Fibroblast of upper back skin (primary cell): ENCODE results near the gene MCTP2.
"Not testable (repeated sequence)": the region's sequence is repeated elsewhere in the genome, so short reads cannot be mapped to it uniquely, and the experiment has no call there.

ENCODE experiments used
- DNase-seq: peaks from one replicate; pipeline ENCODE4 v3.0.0-alpha.2; 2013

MCTP2 gene

DNA sequence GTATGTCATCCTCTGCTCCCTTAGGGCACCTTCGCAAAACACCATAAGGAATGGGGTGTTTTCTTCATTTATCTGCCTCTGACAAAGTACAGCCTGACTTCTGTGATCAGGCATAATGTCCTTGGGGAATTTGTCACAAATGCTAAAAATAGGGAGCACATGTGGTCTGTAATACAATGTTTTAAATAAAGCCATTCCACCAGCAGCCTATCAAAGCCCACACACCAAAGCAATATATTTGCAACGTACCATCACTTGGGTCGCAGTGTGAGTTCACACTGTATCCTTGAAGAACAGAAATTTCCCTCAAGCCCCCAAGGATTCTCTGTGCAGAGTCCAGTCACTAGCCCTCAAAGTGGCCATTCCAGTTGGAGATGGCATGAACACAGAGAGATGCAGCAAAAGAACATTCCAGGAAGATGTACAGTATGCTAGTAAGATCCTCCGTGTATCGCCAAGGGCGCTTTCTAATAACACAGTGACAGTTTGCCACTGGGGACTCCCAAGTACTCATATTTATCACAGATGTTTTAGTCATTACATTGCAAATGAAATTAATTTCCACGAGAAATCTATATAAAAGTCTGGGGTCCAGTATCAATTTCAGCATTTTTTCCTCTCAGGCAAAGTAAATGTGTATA lies 246.7 kb downstream of the MCTP2 start:
- DNase-seq = no peak

DNA sequence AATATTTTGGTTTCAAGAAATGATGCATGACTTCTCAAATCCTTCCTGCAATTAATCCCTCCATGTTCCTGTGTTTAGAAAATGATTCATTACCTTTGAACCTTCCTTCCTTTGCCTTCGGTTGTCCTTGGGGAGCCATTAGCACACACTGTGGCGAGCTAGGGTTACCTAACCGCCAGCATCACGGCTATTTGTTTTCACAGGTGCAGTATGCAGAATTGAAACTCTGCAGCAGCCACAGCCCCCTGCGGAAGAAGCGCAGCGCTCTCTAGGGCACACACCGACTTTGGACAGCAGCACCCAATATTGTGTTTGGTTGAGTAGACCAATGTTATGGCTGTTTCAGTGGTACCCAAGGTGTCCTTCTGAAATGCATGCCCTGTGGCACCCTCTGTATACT lies 247.4 kb downstream of the MCTP2 start:
- peak; percentile 11 for DNase-seq

DNA sequence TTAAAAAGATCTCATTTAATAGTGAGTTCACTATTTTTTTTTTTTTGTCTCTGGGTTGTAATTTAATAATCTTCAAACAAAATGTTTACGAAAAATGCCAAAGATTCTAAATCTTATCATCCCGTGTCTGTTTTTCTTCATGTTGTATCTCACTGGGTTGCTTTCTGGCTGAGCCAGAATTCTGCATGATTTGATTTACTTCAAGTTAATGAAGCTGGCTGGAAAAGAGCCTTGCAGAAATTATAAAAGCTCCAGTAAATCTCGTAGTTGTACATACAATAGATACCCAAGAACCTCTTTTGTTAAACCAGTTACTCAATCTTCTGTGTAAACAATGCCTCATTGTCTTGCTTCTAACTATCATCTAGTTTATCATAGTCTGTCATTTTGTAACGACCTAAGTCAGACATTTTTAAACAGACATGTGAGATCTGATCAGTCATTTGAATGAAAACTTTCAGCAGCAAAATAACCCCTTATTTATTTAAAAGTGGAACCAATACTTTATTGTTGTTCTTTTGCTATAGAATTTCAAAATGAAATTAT lies 249.0 kb downstream of the MCTP2 start:
- no peak for DNase-seq

DNA sequence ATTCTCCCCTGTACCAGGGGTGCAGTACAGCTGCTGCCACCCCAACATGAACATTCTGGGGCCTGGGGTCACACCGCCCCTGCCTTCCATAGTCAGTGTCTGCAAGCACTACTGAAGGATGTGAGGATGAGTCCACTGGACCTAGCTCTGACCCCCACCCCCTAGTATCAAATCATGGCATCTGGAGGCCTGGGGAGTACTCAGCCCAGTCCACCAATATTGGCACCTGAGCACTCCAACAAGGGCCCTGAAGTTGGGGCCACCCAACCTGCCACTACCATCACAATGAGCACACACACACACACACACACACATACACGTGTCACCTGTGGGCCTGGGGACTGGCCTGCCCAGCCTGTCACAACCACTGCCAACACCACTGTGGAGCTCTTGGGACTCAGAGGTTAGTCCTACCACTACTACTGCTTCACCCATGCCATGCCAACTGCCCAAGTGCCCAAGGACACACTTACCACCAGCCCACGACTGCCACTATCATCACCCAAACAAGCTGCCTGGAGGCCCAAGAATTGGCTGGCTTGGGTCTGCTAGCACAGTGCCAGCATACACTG lies 253.9 kb downstream of the MCTP2 start:
- no peak for DNase-seq

DNA sequence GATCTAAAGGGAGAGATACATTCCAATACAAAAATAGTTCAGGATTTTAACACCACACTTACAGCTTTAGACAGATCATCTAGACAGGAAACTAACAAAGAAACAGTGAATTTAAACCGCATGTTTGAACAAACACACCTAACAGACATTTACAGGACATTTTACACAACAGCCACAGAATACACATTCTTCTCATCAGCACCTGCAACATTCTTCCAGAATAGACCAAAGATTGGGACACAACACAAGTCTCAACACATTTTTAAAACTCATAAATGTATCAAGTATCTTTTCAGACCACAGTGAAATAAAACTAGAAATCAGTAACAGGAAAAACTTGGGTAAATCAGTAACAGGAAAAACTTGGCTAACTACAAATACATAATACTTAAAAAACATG lies 256.3 kb downstream of the MCTP2 start:
- no peak for DNase-seq

DNA sequence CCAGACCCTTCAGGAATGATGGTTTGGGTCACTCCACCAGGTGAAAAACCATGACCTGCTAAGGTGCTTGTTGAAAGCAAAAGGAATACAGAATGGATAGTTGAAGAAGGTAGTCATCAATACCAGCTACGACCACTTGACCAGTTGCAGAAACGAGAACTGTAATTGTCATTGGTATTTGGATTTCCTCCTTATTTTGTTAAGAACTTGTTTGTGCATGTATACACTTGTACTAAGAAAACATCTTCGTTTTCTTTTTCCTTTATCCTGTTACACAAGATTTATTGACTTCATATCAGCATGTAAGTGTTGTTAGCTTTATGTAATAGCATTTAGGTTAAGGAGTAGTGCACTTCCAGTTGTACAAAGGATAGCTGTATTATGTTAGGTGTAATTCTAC lies 261.8 kb downstream of the MCTP2 start:
- DNase-seq = no peak

DNA sequence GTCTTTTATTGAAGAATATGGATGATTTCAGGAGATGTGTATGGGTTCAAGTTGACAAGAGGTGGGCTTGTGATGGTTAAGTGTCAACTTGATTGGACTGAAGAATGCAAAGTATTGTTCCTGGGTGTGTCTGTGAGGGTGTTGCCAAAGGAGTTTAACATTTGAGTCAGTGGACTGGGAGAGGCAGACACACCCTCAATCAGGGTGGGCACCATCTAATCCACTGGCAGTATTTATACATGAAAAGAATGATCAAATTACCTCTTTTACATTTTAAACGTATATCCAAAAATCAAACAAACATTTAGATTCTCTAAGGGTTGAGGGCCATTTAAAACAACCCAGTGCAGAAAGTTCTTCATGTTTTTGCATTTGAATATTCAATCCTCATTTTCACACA lies 262.2 kb downstream of the MCTP2 start:
- not testable (repeated sequence) for DNase-seq

DNA sequence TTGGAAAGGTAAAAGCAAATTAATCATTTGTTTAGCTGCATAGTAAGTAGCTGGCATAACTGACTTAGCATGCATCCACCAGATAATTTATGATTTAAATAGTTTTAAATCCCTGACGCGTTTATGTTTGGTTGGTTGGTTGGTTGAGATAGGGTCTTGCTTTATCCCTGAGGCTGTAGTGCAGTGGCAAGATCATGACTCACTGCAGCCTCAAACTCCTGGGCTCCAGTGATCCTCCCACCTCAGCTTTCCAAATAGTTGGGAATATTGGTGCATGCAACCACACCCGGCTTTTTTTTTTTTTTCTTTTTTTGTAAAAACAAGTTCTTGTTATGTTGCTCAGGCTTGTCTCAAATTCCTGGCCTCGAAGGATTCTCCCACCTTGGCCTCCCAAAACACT lies 263.4 kb downstream of the MCTP2 start:
- no peak for DNase-seq

DNA sequence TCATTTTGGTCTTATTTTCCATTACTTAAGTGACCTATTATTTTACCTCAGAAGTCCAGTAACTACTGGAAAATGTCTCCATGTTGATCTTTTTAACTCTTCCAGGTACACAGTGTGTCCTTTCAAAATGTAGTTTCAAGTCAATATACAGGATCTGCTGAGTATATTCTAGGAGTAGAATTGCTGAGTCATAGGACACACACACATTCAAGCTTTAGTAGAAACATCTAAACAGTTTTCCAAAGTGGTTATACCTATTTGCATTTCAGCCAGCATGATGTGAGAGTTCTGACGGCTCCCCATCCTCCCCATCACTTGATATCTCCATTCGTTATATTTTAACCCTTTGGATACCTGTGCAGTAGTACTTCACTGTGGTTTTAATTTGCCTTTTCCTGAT lies 271.9 kb downstream of the MCTP2 start:
- no peak for DNase-seq

DNA sequence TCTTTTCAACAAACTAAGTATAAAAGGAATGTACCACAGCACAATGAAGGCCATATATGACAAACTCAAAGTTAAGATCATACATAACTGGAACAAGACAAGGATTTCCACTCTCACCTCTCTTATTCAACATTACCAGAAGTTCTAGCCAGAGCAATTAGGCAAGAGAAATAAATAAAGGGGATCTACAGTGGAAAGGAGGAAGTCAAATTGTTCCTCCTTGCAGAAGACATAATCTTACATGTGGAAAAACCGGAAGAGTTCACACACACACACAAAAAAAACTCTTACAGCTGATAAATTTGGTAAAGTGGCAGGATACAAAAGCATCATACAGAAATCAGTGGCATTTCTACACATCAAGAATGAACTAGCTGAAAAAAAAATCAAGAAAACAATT lies 277.9 kb downstream of the MCTP2 start:
- no peak for DNase-seq

DNA sequence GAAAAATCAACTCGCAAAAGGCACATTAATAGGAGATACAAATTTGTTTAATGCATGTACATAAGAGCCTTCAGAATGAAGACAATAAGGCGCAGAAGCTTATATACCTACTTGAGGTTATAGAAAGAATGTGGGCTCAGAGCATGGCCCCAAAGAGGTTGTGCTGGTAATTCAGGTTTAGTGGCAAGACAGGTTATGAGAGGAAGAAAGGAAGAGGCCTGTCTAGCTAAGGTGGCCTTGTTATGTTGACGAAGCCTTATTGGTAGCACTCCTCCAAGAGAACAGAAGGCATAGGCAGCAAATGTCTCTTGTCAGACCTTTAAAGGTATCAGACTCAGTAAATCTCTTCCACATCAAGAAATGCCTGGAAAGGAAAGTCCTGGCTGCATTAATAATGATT lies 290.8 kb downstream of the MCTP2 start:
- DNase-seq = no peak

DNA sequence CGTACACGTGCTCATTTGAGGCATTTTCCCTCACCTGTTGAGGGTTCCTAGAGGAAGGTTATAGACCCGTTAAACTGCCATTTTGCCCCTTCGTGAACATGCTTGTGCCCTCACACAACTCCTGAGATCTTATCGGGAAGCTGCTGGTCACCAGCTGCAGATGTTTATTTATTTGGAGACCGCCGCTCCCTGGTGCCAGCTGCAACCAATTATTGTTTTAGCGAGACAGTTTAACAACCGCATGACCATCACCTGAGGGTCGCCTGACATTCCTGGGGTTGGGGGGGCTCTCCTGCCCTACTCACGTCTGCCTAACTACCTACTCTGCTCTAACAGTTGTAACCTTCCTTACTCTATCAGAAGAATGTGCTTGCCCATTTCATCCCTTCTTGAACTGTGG lies 292.5 kb downstream of the MCTP2 start:
- no peak for DNase-seq

DNA sequence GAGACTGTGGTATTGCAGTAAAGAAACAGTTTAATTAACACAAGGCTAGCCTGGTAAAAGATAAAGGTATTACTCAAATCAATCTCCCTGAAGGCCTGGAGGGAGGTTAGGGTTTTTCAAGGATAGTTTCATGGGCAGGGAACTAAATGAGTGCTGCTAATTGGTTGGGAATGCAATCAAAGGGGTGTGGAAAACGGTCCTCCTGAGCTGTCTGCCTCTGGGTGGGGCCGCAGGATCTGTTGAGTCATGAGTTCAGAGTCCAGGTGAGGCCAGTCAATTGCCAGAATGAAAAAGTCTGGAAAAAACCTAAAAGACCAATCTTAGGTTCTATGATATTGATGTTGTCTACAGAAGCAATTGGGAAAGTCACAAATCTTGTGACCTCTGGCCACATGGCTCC lies 293.2 kb downstream of the MCTP2 start:
- no peak for DNase-seq

DNA sequence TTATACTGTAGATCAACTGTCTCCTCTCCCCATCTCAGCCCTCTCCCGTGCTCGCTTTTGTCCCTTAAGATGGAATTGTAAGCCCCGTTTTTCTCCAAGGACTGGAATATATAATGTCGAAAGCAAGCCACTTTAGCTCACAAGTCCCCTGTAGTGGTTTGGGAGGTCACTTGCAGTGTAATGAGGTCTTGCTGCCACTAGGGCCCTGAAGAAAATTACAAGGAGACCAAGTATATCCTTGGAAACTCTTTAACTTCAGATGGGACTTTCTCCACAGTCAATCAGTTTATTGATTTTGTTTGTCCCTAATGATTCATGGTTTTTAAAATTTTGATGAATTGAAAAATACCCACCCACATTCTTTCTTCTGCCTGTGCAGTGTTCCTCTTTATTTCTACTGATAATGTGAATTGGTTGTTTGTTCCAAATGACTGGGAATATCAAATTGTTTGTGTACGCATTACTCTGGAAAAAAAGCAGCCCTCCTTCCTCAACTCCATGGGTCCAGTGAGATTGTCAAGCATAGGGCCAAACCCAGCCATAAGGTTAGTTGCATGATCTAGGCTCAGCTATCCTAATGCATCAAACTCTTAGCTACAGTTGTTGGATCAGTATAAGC lies 294.8 kb downstream of the MCTP2 start:
- DNase-seq = no peak

DNA sequence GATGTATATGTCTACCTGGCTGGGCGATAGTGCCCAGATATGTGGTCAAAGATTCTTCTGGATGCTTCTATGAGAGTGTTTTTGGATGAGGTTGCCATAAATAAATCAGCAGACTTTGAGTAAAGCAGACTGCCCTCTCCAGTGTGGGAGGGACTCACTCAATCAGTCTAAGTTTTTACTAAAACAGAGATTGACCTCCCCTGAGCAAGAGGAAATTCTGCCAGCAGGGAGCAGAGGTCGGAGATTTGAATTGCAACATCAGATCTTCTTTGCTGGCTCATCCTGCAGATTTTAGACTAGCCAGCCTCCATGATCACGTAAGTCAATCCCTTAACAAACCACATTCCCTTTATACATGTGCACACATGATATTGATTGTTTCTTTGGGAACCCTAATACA lies 300.9 kb downstream of the MCTP2 start:
- no peak for DNase-seq
